Neural cell (in vitro differentiated cells): ENCODE measurements around the gene SYT7. TPM values are rescaled to one million over a fixed set of nuclear protein-coding genes. Genes with fewer than 3 reads are reported as not detected.

Experiments
- H2AFZ ChIP-seq: fragments of 200-600, 300-800 bp; sonication (generic), shearing (Covaris generic); 2 replicates; pipeline ENCODE4 v1.6.0; 2014; ENCODE audit warnings: low read depth, mild to moderate bottlenecking, antibody characterized with exemption, low read length, moderate library complexity
- H3F3A ChIP-seq: fragments of 200-600 bp; shearing (Covaris generic); 2 replicates; pipeline ENCODE4 v1.6.1; 2016; ENCODE audit warnings: mild to moderate bottlenecking, moderate library complexity, mixed read lengths, antibody characterized with exemption, low read length; ENCODE audit not compliant: insufficient read depth, poor library complexity, severe bottlenecking
- H3K27ac ChIP-seq: fragments of 200-600, 300-800 bp; sonication (generic), shearing (Covaris generic); 2 replicates; pipeline ENCODE4 v1.5.1; 2014; ENCODE audit warnings: mild to moderate bottlenecking, low read length, moderate library complexity
- H3K27me3 ChIP-seq: fragments of 300-800, 200-600 bp; sonication (generic), shearing (Covaris generic); 2 replicates; pipeline ENCODE4 v1.6.0; 2014; ENCODE audit warnings: mild to moderate bottlenecking, low read depth, low read length, moderate library complexity; ENCODE audit not compliant: insufficient read depth
- H3K36me3 ChIP-seq: fragments of 300-800, 200-600 bp; sonication (generic), shearing (Covaris generic); 2 replicates; pipeline ENCODE4 v1.5.1; 2014; ENCODE audit warnings: mild to moderate bottlenecking, antibody characterized with exemption, low read length, moderate library complexity; ENCODE audit not compliant: insufficient read depth
- H3K4me2 ChIP-seq: fragments of 300-800, 200-600 bp; sonication (generic), shearing (Covaris generic); 2 replicates; pipeline ENCODE4 v1.6.0; 2014; ENCODE audit warnings: mild to moderate bottlenecking, low read length
- H3K4me3 ChIP-seq: fragments of 300-800, 200-600 bp; sonication (generic), shearing (Covaris generic); 2 replicates; pipeline ENCODE4 v1.5.1; 2014; ENCODE audit warnings: mild to moderate bottlenecking, low read length, moderate library complexity
- H3K79me2 ChIP-seq: fragments of 200-600 bp; shearing (Covaris generic); replicated peaks from 2 replicates; pipeline ENCODE4 v1.6.0; 2014; ENCODE audit warnings: mild to moderate bottlenecking, low read length, moderate library complexity; ENCODE audit not compliant: insufficient read depth
- H3K9ac ChIP-seq: fragments of 300-800, 200-600 bp; sonication (generic), shearing (Covaris generic); 2 replicates; pipeline ENCODE4 v1.6.1; 2016; ENCODE audit warnings: mild to moderate bottlenecking, low read length, mixed read lengths
- H3K9me2 ChIP-seq: fragments of 200-600 bp; shearing (Covaris generic); 2 replicates; pipeline ENCODE4 v1.6.1; 2016; ENCODE audit warnings: mild to moderate bottlenecking, low read length, mixed read lengths; ENCODE audit not compliant: insufficient read depth
- H3K9me3 ChIP-seq: fragments of 200-600, 300-800 bp; sonication (generic), shearing (Covaris generic); 2 replicates; pipeline ENCODE4 v1.6.1; 2016; ENCODE audit warnings: mild to moderate bottlenecking, mixed run types, low read length, moderate library complexity, mixed read lengths
- H4K20me1 ChIP-seq: fragments of 200-600 bp; shearing (Covaris generic); 2 replicates; pipeline ENCODE4 v1.6.1; 2016; ENCODE audit warnings: mild to moderate bottlenecking, mixed run types; ENCODE audit not compliant: insufficient read depth
- CTCF ChIP-seq: fragments of 450-650 bp; IDR thresholded peaks from 2 replicates; pipeline ENCODE4 v1.5.1; 2014; ENCODE audit warnings: antibody characterized with exemption, mild to moderate bottlenecking, moderate library complexity; ENCODE audit not compliant: poor library complexity, severe bottlenecking
- EP300 ChIP-seq: fragments of 450-650 bp; conservative IDR thresholded peaks from 2 replicates; pipeline ENCODE4 v1.6.1; 2014; ENCODE audit warnings: antibody characterized with exemption, mild to moderate bottlenecking, moderate library complexity; ENCODE audit not compliant: poor library complexity, severe bottlenecking
- EZH2 ChIP-seq: fragments of 200-600, 300-800 bp; shearing (Covaris generic), sonication (generic); IDR thresholded peaks from 2 replicates; pipeline ENCODE4 v1.6.1; 2014; ENCODE audit warnings: antibody characterized with exemption, low read length, borderline replicate concordance, mild to moderate bottlenecking; ENCODE audit not compliant: insufficient read depth, poor library complexity, severe bottlenecking
- MXI1 ChIP-seq: fragments of 450-650 bp; conservative IDR thresholded peaks from 2 replicates; pipeline ENCODE4 v1.6.1; 2014; ENCODE audit warnings: antibody characterized with exemption, mild to moderate bottlenecking; ENCODE audit not compliant: poor library complexity, severe bottlenecking
- POLR2AphosphoS5 ChIP-seq: IDR thresholded peaks from 2 replicates; pipeline ENCODE4 v1.6.1; 2012
- RAD21 ChIP-seq: fragments of 450-650 bp; conservative IDR thresholded peaks from 2 replicates; pipeline ENCODE4 v1.6.1; 2014; ENCODE audit warnings: antibody characterized with exemption, mild to moderate bottlenecking, moderate library complexity
- REST ChIP-seq: IDR thresholded peaks from 2 replicates; pipeline ENCODE4 v1.6.1; 2012; ENCODE audit warnings: borderline replicate concordance
- SMC3 ChIP-seq: fragments of 450-650 bp; conservative IDR thresholded peaks from 2 replicates; pipeline ENCODE4 v1.6.1; 2014; ENCODE audit warnings: antibody characterized with exemption, mild to moderate bottlenecking, moderate library complexity; ENCODE audit not compliant: poor library complexity
- TAF1 ChIP-seq: IDR thresholded peaks from 2 replicates; pipeline ENCODE4 v1.6.1; 2012; ENCODE audit warnings: low read depth
- polyA plus RNA-seq: library from polyadenylated mRNA; depleted of rRNA; stranded (reverse); fragments of >200 nt; gene quantifications from 2 replicates; pipeline ENCODE4 v1.2.3, GENCODE V29; 2014

Gene SYT7
- polyA plus RNA-seq, 1 donor from 2014 or later = 14.0 TPM

DNA sequence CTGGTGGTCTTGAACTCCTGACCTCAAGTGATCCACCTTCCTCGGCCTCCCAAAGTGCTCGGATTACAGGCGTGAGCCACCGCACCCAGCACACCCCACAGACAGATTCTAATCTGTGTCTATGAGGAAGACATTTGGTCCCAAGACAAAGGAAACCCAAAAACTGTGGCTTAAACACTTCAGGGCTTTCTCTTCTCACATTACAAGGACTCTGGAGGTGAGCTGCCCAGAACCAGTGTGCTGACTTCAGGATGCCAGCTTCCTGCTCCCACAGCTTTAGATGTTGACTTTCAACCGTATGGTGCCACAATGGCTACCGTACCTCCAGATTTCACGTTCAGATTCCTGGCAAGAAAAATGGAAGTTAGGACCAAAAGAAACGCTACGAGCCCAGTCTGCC, 32.2 kb upstream of the SYT7 start:
- Histone ChIP-seq H3K36me3 (no peaks in the 10 kb centered on the region), H3K9me2 (no peaks in the 10 kb centered on the region), H3K9me3 (no peaks in the 10 kb centered on the region), H3K27ac (no peak overlapping the region), H3K9ac (no peak overlapping the region), H2AFZ (no peak overlapping the region), H4K20me1 (no peaks in the 10 kb centered on the region), H3K79me2 (no peaks in the 10 kb centered on the region), H3K27me3 (no peaks in the 10 kb centered on the region), H3F3A (no peaks in the 10 kb centered on the region), H3K4me2 (no peak overlapping the region), H3K4me3 (no peak overlapping the region)
- TF ChIP-seq EZH2 (no peak), CTCF (no peak), MXI1 (no peak), SMC3 (no peak), POLR2AphosphoS5 (no peak), TAF1 (no peak), REST (no peak), EP300 (no peak), RAD21 (no peak)

- TF ChIP-seq EP300 (peak; percentile 61), POLR2AphosphoS5 (peak; percentile 63), REST (no peak)
- Histone ChIP-seq H3K9me2 (no peaks in the 10 kb centered on the region), H3K27ac (peak overlapping the region; percentile 16), H3F3A (no peaks in the 10 kb centered on the region), H4K20me1 (no peaks in the 10 kb centered on the region), H3K79me2 (no peaks in the 10 kb centered on the region), H3K4me2 (no peak overlapping the region), H3K27me3 (no peaks in the 10 kb centered on the region), H3K9me3 (no peaks in the 10 kb centered on the region), H3K36me3 (no peaks in the 10 kb centered on the region), H2AFZ (no peak overlapping the region), H3K4me3 (peak overlapping the region; percentile 36), H3K9ac (peak overlapping the region; percentile 26)
These were observed 30.4 kb upstream of the SYT7 start for GRCh38 chr11:61611309-61611708.
